Skeletal muscle tissue (tissue), 4 donors: ENCODE results near the gene GRXCR1. TPM values are rescaled to one million over a fixed set of nuclear protein-coding genes. Genes with fewer than 3 reads are reported as not detected.

ENCODE experiments used
- H3K27ac ChIP-seq: one replicate; pipeline ENCODE4 v1.7.0; 2013; ENCODE audit warnings: mild to moderate bottlenecking, low read depth, low read length, inconsistent platforms
- H3K27me3 ChIP-seq, 3 donors: one replicate each; pipeline ENCODE4 v1.7.0; 2013; ENCODE audit warnings: low read length in 3 of 3; ENCODE audit not compliant: control insufficient read depth in 3 of 3, insufficient read depth in 3 of 3
- H3K36me3 ChIP-seq, 3 donors: one replicate each; pipeline ENCODE4 v1.7.0; 2013; ENCODE audit warnings: low read length in 3 of 3; ENCODE audit not compliant: control insufficient read depth in 3 of 3, insufficient read depth in 3 of 3
- H3K4me1 ChIP-seq, 3 donors: one replicate each; pipeline ENCODE4 v1.7.0; 2013; ENCODE audit warnings: low read length in 3 of 3, mild to moderate bottlenecking in 3 of 3; ENCODE audit not compliant: control insufficient read depth in 3 of 3, insufficient read depth in 3 of 3
- H3K4me3 ChIP-seq, 3 donors: one replicate each; pipeline ENCODE4 v1.7.0; 2013; ENCODE audit warnings: low read length in 3 of 3
- H3K9ac ChIP-seq, 3 donors: one replicate each; pipeline ENCODE4 v1.7.0; 2013; ENCODE audit warnings: low read length in 3 of 3, mild to moderate bottlenecking in 3 of 3, moderate library complexity in 2 of 3, low read depth in 1 of 3
- H3K9me3 ChIP-seq, 3 donors: one replicate each; pipeline ENCODE4 v1.7.0; 2013; ENCODE audit warnings: low read length in 3 of 3; ENCODE audit not compliant: control insufficient read depth in 3 of 3
- total RNA-seq: library from RNA; depleted of rRNA; stranded (reverse); fragments of >200 nt; gene quantifications from one replicate; pipeline ENCODE4 v1.2.3, GENCODE V29; 2014
- donor health status: Osteomylitis.

Gene GRXCR1
- total RNA-seq, 1 donor from 2014 or later, result not detected

GRCh38 chr4:42985976-42986375 is 93.5 kb downstream of the GRXCR1 start:
- no peaks in the 10 kb centered on the region for H3K27me3 ChIP-seq
- no peaks in the 10 kb centered on the region for H3K4me1 ChIP-seq

GRCh38 chr4:42995343-42995944 is 102.9 kb downstream of the GRXCR1 start:
- H3K9me3 ChIP-seq, result no peaks in the 10 kb centered on the region
- no peaks in the 10 kb centered on the region for H3K36me3 ChIP-seq
- no peak overlapping the region for H3K4me3 ChIP-seq
- H3K4me1 ChIP-seq, result no peaks in the 10 kb centered on the region
- H3K27ac ChIP-seq, result no peak overlapping the region
- no peak overlapping the region for H3K9ac ChIP-seq
- no peaks in the 10 kb centered on the region for H3K27me3 ChIP-seq

More at GRCh38 chr4:42985976-42986375, 93.5 kb downstream of the GRXCR1 start:
- Histone ChIP-seq H3K4me3 (no peak overlapping the region), H3K9ac (no peak overlapping the region), H3K9me3 (peaks cover 3 to 6% (median 3%) of the 10 kb centered on the region in 3 donors), H3K36me3 (no peaks in the 10 kb centered on the region), H3K27ac (no peak overlapping the region)

- no peak overlapping the region for H3K4me3 ChIP-seq
- H3K27me3 ChIP-seq, result no peaks in the 10 kb centered on the region
- no peak overlapping the region for H3K27ac ChIP-seq
- no peak overlapping the region for H3K9ac ChIP-seq
- H3K36me3 ChIP-seq, result no peaks in the 10 kb centered on the region
- H3K9me3 ChIP-seq, result peaks cover 0 to 6% (median 0%) of the 10 kb centered on the region in 3 donors
- no peaks in the 10 kb centered on the region for H3K4me1 ChIP-seq
Measured at GRCh38 chr4:43008793-43009192, 116.3 kb downstream of the GRXCR1 start.

GRCh38 chr4:43014256-43014655 is 121.7 kb downstream of the GRXCR1 start:
- Histone ChIP-seq H3K9ac (no peak overlapping the region), H3K4me3 (no peak overlapping the region), H3K27ac (no peak overlapping the region), H3K27me3 (no peaks in the 10 kb centered on the region), H3K4me1 (no peaks in the 10 kb centered on the region), H3K36me3 (no peaks in the 10 kb centered on the region), H3K9me3 (no peaks in the 10 kb centered on the region)

- no peak overlapping the region for H3K9ac ChIP-seq
- no peaks in the 10 kb centered on the region for H3K4me1 ChIP-seq
- H3K27me3 ChIP-seq, result no peaks in the 10 kb centered on the region
- no peaks in the 10 kb centered on the region for H3K36me3 ChIP-seq
- H3K4me3 ChIP-seq, result no peak overlapping the region
- H3K9me3 ChIP-seq, result peaks cover 0 to 3% (median 0%) of the 10 kb centered on the region in 3 donors
- no peak overlapping the region for H3K27ac ChIP-seq
Measured at GRCh38 chr4:43041632-43042031, 149.1 kb downstream of the GRXCR1 start.

- H3K36me3 ChIP-seq, result no peaks in the 10 kb centered on the region
- H3K9ac ChIP-seq, result no peak overlapping the region
- no peaks in the 10 kb centered on the region for H3K9me3 ChIP-seq
- H3K4me3 ChIP-seq, result no peak overlapping the region
- no peaks in the 10 kb centered on the region for H3K27me3 ChIP-seq
- H3K4me1 ChIP-seq, result no peaks in the 10 kb centered on the region
- no peak overlapping the region for H3K27ac ChIP-seq
Measured at GRCh38 chr4:43047058-43047457, 154.5 kb downstream of the GRXCR1 start.

GRCh38 chr4:43048570-43048969 is 156.1 kb downstream of the GRXCR1 start:
- Histone ChIP-seq H3K4me1 (no peaks in the 10 kb centered on the region), H3K9me3 (no peaks in the 10 kb centered on the region), H3K4me3 (no peak overlapping the region), H3K27me3 (no peaks in the 10 kb centered on the region), H3K27ac (no peak overlapping the region), H3K9ac (no peak overlapping the region), H3K36me3 (no peaks in the 10 kb centered on the region)

- H3K4me1 ChIP-seq, result no peaks in the 10 kb centered on the region
- no peak overlapping the region for H3K27ac ChIP-seq
- H3K9ac ChIP-seq, result no peak overlapping the region
- no peaks in the 10 kb centered on the region for H3K27me3 ChIP-seq
- H3K4me3 ChIP-seq, result no peak overlapping the region
- H3K9me3 ChIP-seq, result no peaks in the 10 kb centered on the region
- no peaks in the 10 kb centered on the region for H3K36me3 ChIP-seq
Measured at GRCh38 chr4:43049326-43049725, 156.8 kb downstream of the GRXCR1 start.

GRCh38 chr4:43066415-43066814 is 173.9 kb downstream of the GRXCR1 start:
- H3K27me3 ChIP-seq, result no peaks in the 10 kb centered on the region
- H3K4me3 ChIP-seq, result no peak overlapping the region
- no peak overlapping the region for H3K27ac ChIP-seq
- H3K9me3 ChIP-seq, result peaks cover 0 to 2% (median 0%) of the 10 kb centered on the region in 3 donors
- H3K9ac ChIP-seq, result no peak overlapping the region
- no peaks in the 10 kb centered on the region for H3K36me3 ChIP-seq
- H3K4me1 ChIP-seq, result no peaks in the 10 kb centered on the region

GRCh38 chr4:43071069-43071468 is 178.6 kb downstream of the GRXCR1 start:
- H3K9me3 ChIP-seq, result peaks cover 0 to 2% (median 0%) of the 10 kb centered on the region in 3 donors
- no peak overlapping the region for H3K27ac ChIP-seq
- H3K27me3 ChIP-seq, result no peaks in the 10 kb centered on the region
- H3K4me3 ChIP-seq, result no peak overlapping the region
- H3K36me3 ChIP-seq, result no peaks in the 10 kb centered on the region
- no peak overlapping the region for H3K9ac ChIP-seq
- H3K4me1 ChIP-seq, result no peaks in the 10 kb centered on the region
